Transverse colon (tissue), 4 donors: Measurements from ENCODE around the gene CWC15.

Source experiments
- EP300 ChIP-seq: sonication (generic); formaldehyde crosslinking; IDR thresholded peaks from one replicate; pipeline ENCODE4 v1.6.1; 2017; ENCODE audit warnings: antibody characterized with exemption, low read depth
- POLR2A ChIP-seq: fragments of 450-650 bp; IDR thresholded peaks from one replicate; pipeline ENCODE4 v1.6.1; 2016; ENCODE audit warnings: antibody characterized with exemption, mild to moderate bottlenecking, moderate library complexity
- POLR2AphosphoS5 ChIP-seq, 3 donors: sonication (generic); formaldehyde crosslinking; IDR thresholded peaks; one replicate each; pipeline ENCODE4 v1.6.1; 2016; ENCODE audit warnings: antibody characterized with exemption in 3 of 3
- TF ChIP-seq, protein P1 (sequence below), 5 experiments: fragments of 200-600 bp in 3 of 5; fragments of 450-650 bp in 2 of 5; sonication (generic) in 3 of 5; IDR thresholded peaks; 1 replicate in 2 of 5; 2 replicates in 3 of 5; pipeline ENCODE4 v1.5.1; 2016 to 2017; ENCODE audit warnings: antibody characterized with exemption in 5 of 5, inconsistent platforms in 3 of 5, mild to moderate bottlenecking in 2 of 5, moderate library complexity in 1 of 5

DNA sequence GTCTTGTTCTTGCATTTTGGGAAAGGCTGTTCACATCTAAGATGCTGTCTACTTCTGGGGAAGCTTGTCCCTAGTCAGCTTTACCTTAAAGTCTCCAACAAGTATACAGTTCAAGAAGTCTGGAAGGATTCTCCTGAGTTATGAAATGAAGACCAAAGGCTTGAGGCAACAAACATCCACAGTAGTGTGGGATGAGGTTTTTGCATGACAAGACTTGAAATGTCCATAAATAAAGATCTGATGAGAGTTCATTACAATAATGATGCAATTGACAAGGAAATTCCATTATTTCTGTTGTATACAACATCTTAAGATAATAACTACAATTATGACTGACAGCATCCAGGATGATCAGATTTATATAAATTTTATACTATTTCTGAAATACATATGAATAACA is 30.4 kb upstream of the CWC15 start:
- TF ChIP-seq, protein P1, sequence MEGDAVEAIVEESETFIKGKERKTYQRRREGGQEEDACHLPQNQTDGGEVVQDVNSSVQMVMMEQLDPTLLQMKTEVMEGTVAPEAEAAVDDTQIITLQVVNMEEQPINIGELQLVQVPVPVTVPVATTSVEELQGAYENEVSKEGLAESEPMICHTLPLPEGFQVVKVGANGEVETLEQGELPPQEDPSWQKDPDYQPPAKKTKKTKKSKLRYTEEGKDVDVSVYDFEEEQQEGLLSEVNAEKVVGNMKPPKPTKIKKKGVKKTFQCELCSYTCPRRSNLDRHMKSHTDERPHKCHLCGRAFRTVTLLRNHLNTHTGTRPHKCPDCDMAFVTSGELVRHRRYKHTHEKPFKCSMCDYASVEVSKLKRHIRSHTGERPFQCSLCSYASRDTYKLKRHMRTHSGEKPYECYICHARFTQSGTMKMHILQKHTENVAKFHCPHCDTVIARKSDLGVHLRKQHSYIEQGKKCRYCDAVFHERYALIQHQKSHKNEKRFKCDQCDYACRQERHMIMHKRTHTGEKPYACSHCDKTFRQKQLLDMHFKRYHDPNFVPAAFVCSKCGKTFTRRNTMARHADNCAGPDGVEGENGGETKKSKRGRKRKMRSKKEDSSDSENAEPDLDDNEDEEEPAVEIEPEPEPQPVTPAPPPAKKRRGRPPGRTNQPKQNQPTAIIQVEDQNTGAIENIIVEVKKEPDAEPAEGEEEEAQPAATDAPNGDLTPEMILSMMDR (IDR thresholded peaks at IDR 0.05): no peak
- TF ChIP-seq POLR2A: no peak
- TF ChIP-seq POLR2AphosphoS5 (IDR thresholded peaks at IDR 0.05): no peak
- TF ChIP-seq EP300: no peak
